H54 (cell line): ENCODE measurements around the gene MAD1L1.

Experiments
- DNase-seq: peaks from one replicate; pipeline ENCODE4 v3.0.0; 2011; ENCODE audit warnings: low spot score, mixed read lengths; ENCODE audit not compliant: insufficient read length
- FAIRE-seq: peaks from 3 replicates; lab custom pipeline; 2011; peaks lifted over from hg19 to GRCh38; lab: Jason Lieb, UNC
- POLR2A ChIP-seq: IDR thresholded peaks from 2 replicates; pipeline ENCODE4 v1.6.1; 2011; ENCODE audit warnings: low read depth, mild to moderate bottlenecking, low read length

The MAD1L1 gene

GRCh38 chr7:2128601-2129322, 104.0 kb downstream of the MAD1L1 start:
- no peak for TF ChIP-seq POLR2A
- FAIRE-seq: no peak
- DNase-seq: no peak

DNA sequence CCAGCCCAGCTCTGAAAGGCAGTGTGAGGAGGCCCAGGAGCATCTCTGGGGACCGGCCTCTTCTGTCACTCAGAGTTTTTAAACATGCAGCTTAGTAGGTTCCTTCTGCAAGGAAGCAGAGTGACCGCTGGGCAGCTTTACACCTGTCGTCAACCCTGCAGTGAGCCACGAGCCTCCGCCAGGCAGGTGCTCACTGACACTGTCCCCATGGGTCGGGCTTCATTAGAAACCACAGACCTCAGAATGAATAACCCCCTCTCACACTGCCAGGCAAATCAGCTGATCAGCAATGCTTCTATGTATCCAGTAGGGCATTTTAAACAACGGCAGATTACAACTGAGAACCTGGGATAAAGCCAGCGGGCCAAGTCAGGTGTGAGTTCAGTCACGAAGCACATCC, 106.1 kb downstream of the MAD1L1 start:
- DNase-seq (no peak), FAIRE-seq (no peak)
- no peak for TF ChIP-seq POLR2A

GRCh38 chr7:2125931-2126330, 106.8 kb downstream of the MAD1L1 start:
- TF ChIP-seq POLR2A: no peak
- no peak for FAIRE-seq

DNA sequence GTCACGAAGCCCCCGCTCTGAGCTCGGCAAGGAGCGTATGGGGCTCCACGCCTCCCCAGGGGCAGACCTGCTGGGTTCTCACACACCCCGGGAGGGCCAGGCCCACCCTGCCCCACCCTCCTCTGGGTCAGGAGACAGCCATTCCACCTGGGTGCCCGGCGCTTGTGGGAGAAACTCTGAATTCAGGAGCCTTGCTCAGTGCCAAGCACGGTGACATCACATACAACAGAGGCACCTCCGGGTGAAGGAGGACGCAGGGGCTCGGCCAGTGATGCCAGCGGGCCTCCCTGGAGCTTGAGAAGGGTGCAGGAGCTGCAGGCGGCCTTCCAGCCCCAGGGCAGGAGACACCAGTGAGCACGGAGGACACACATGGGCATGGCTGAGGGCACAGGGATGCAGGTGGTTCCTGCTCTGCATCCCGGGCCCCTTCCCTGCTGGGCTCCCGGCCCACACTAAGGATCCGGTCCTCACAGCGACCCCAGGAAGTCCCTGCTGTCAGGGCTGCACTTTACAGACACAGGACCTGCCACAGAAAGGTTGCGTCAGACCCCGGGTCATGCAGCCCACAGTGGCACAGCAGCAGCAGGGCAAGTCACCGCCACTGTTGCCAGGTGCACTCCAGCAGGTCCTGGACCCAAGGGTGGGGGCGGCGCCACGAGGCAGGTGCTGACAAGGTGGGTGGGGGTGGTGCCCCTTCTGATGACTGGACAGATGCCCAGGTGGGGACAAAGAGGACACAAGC, 108.0 kb downstream of the MAD1L1 start:
- FAIRE-seq (no peak), DNase-seq (no peak)
- no peak for TF ChIP-seq POLR2A

More at GRCh38 chr7:2125931-2126330, 106.8 kb downstream of the MAD1L1 start:
- no peak for DNase-seq

DNA sequence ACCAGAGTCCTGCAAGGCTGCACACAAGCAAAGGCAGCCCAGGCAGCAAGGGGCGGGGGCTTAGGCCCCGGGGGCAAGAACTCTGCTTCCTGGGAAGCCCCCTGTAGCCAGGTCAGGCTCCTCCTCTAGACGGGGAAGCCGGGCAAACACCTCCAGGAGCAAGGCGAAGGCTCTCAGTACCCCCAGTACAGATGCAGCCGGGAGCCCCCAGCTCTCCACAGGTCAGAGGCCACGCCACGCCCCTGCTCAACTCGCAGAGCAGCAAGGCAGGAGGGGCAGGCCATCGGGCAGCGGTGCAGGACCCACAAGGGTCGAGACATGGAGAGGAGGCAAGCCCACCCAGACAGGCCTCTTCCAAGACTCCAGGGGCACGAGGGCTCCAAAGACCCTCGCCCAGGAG, 108.8 kb downstream of the MAD1L1 start:
- DNase-seq: no peak
- FAIRE-seq: no peak
- TF ChIP-seq POLR2A: no peak

DNA sequence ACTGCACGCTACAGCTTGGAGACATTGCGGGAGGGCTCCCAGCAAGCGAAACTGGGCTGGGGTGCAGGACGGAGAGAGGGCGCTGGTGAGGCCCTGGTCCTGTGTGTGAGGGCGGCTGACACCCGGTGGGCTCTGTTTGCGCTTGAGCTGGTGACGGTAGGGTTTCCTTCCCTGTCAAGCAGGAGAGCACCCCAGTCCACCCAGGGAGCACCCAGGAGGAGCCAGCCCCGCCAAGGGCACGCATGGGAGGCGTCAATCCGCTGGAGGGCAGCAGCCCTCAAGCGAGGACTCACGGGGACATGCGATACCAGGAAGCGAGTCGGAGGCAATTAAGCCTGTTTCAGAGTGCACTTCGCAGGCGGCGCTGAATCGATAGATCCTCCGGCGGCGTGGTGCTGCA, 109.4 kb downstream of the MAD1L1 start:
- no peak for FAIRE-seq
- no peak for DNase-seq
- TF ChIP-seq POLR2A: no peak

- TF ChIP-seq POLR2A: no peak
- FAIRE-seq (no peak), DNase-seq (no peak)
Observed at GRCh38 chr7:2122651-2123050, 110.1 kb downstream of the MAD1L1 start.

GRCh38 chr7:2120841-2121830, 111.6 kb downstream of the MAD1L1 start:
- no peak for TF ChIP-seq POLR2A
- FAIRE-seq (no peak), DNase-seq (peak; percentile 88)

DNA sequence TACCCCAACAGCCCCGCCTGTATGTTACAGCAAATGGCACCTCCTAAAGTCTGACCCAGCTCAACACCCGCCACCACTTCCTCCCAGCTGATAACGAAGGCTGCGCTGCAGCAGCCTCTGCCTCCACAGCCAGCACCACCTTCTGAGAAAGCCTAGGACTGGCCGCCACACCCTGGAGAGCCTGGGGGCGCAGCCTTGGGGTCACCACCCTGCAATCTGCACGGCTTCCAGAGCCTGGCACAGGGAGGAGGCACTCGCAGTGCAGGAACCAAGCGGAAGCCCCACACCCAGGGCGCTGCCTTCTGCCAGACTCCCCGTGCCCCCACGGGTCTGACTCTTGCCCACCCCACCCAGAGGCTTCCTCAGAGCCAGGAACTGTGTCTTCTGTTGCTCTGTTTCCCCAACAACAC, 112.5 kb downstream of the MAD1L1 start:
- FAIRE-seq (no peak), DNase-seq (no peak)
- no peak for TF ChIP-seq POLR2A

DNA sequence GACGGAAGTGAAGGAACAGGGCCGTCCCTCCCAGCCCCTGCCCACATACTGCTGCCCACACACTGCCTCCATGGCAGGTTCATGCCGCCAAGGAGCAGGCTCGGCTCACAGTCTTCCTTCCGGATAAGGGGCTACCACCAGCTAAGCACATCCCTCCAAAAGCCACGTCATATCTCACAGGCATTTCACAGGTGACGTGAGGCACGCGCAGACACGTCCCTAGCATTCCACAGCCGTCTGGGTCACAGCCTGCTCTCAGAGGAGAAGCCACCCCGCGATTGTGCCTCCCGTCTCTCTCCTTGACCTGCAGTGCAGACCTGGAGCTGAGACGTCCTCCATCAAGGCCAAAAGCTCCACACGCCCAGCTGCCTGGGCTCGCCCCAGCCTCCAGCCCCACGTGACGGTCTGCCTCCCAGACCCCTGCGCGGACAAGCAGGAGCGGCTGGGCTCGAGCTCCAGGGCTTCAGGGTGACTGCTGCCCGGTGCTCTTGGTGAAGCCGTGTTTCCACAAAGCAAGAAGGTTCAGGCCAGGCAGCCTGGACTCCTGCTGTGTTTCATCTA, 114.0 kb downstream of the MAD1L1 start:
- no peak for TF ChIP-seq POLR2A
- DNase-seq (no peak), FAIRE-seq (no peak)

- TF ChIP-seq POLR2A: no peak
- DNase-seq: no peak
- FAIRE-seq: no peak
Observed at GRCh38 chr7:2118056-2118455, 114.7 kb downstream of the MAD1L1 start.

GRCh38 chr7:2117646-2118045, 115.1 kb downstream of the MAD1L1 start:
- no peak for TF ChIP-seq POLR2A
- FAIRE-seq: no peak
- no peak for DNase-seq

DNA sequence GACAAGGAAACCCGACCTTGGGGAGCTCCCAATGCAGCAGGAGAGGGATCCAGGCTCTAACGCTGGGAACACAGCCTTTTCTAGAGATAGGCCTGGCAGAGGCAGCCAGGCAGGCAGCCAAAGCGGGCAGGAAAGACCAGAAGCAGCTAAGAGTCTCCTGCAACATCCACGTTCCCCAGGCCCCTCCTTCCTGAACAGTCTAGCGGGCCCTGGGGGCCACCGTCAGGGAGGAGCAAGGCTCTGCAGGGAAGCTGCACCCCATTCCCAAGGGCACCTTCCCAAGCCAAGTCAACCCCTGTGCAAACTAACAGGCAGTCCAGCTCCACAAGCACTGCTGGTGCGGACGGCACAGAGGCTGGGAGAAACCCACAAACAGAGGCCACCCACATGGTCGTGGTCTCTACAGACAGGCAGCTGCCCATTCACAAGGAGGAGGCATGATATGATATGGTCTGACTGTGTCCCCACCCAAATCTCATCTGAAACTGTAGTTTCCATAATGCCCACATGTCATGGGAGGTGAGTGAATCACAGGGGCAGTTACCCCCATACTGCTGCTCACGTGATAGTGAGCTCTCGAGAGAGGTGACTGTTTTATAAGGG, 115.7 kb downstream of the MAD1L1 start:
- DNase-seq (peak; percentile 55), FAIRE-seq (no peak)
- TF ChIP-seq POLR2A: no peak
